ENCODE measurements around the gene CRYBB1. TPM values are rescaled to one million over a fixed set of nuclear protein-coding genes. Genes with fewer than 3 reads are reported as not detected.

CRYBB1 gene
- total and polyA plus RNA-seq, 4 donors: 0.14 to 1.1 (median 0.45) TPM

- Histone ChIP-seq H3K36me3 (ENCODE audit: control insufficient read depth in 4 of 4, insufficient read depth in 4 of 4, low read length in 4 of 4) (peaks cover 0 to 2% (median 0%) of the 10 kb centered on the region in 4 donors), H3K4me1 (ENCODE audit: control insufficient read depth in 5 of 5, insufficient read depth in 5 of 5, low read length in 5 of 5) (peaks cover 0 to 36% (median 11%) of the 10 kb centered on the region in 5 donors), H3K4me3 (no peak overlapping the region), H3K9me3 (ENCODE audit: control insufficient read depth in 4 of 4, insufficient read depth in 3 of 4, low read length in 3 of 4) (no peaks in the 10 kb centered on the region), H3K27me3 (ENCODE audit: control insufficient read depth in 3 of 3, insufficient read depth in 3 of 3, low read length in 2 of 3) (no peaks in the 10 kb centered on the region), H3K27ac (ENCODE audit: low read depth in 1 of 2, low read length in 1 of 2) (peak overlapping the region in 1 of 2 donors; percentile 52), H3K9ac (ENCODE audit: insufficient read depth in 1 of 2, low read length in 2 of 2) (no peak overlapping the region)
- DNase-seq (no peak), ATAC-seq (ENCODE audit: insufficient read depth, low FRiP score) (no peak)
- no peak for TF ChIP-seq CTCF (IDR thresholded peaks at IDR 0.05; ENCODE audit: control extremely low read depth, extremely low read depth)
- whole genome bisulfite sequencing, 2 donors: 74 to 78% methylated on average over 13 of the region's 13 CpGs
Observed at GRCh38 chr22:26570864-26571525, 46.8 kb downstream of the CRYBB1 start.

GRCh38 chr22:26570115-26570514 is 47.7 kb downstream of the CRYBB1 start:
- Histone ChIP-seq H3K36me3 (ENCODE audit: control insufficient read depth in 4 of 4, insufficient read depth in 4 of 4, low read length in 4 of 4) (peaks cover 0 to 3% (median 0%) of the 10 kb centered on the region in 4 donors), H3K9ac (ENCODE audit: insufficient read depth in 1 of 2, low read length in 2 of 2) (no peak overlapping the region), H3K27me3 (ENCODE audit: control insufficient read depth in 3 of 3, insufficient read depth in 3 of 3, low read length in 2 of 3) (no peaks in the 10 kb centered on the region), H3K4me1 (ENCODE audit: control insufficient read depth in 5 of 5, insufficient read depth in 5 of 5, low read length in 5 of 5) (peaks cover 0 to 34% (median 11%) of the 10 kb centered on the region in 5 donors), H3K27ac (ENCODE audit: low read depth in 1 of 2, low read length in 1 of 2) (peak overlapping the region in 1 of 2 donors; percentile 52), H3K4me3 (no peak overlapping the region), H3K9me3 (ENCODE audit: control insufficient read depth in 4 of 4, insufficient read depth in 3 of 4, low read length in 3 of 4) (no peaks in the 10 kb centered on the region)
- DNase-seq: peak; percentile 33 to 62 (median 46)
- no peak for ATAC-seq (ENCODE audit: insufficient read depth, low FRiP score)
- no peak for TF ChIP-seq CTCF (IDR thresholded peaks at IDR 0.05; ENCODE audit: control extremely low read depth, extremely low read depth)
- 11 to 25% methylated on average over 10 of the region's 10 CpGs for WGBS, 2 donors

GRCh38 chr22:26568207-26568706 is 49.6 kb downstream of the CRYBB1 start:
- 69% methylated on average over 11 of the region's 11 CpGs for WGBS, 2 donors
- H3K9ac ChIP-seq (ENCODE audit: insufficient read depth in 1 of 2, low read length in 2 of 2): no peak overlapping the region
- peaks cover 0 to 28% (median 11%) of the 10 kb centered on the region in 5 donors for H3K4me1 ChIP-seq (ENCODE audit: control insufficient read depth in 5 of 5, insufficient read depth in 5 of 5, low read length in 5 of 5)
- no peak overlapping the region for H3K27ac ChIP-seq (ENCODE audit: low read depth in 1 of 2, low read length in 1 of 2)
- H3K27me3 ChIP-seq (ENCODE audit: control insufficient read depth in 3 of 3, insufficient read depth in 3 of 3, low read length in 2 of 3): no peaks in the 10 kb centered on the region
- TF ChIP-seq CTCF (IDR thresholded peaks at IDR 0.05; ENCODE audit: control extremely low read depth, extremely low read depth): no peak
- ATAC-seq (ENCODE audit: insufficient read depth, low FRiP score) (no peak), DNase-seq (peak in 2 of 3 donors; percentile 30 to 47)
- H3K36me3 ChIP-seq (ENCODE audit: control insufficient read depth in 4 of 4, insufficient read depth in 4 of 4, low read length in 4 of 4): peaks cover 0 to 10% (median 0%) of the 10 kb centered on the region in 4 donors
- no peaks in the 10 kb centered on the region for H3K9me3 ChIP-seq (ENCODE audit: control insufficient read depth in 4 of 4, insufficient read depth in 3 of 4, low read length in 3 of 4)
- H3K4me3 ChIP-seq: no peak overlapping the region
